ENCODE data around the gene CCDC77. TPM values are rescaled to one million over a fixed set of nuclear protein-coding genes. Genes with fewer than 3 reads are reported as not detected.

The CCDC77 gene
- total RNA-seq, 2 experiments from 2014 or later = 14.0 to 19.0 TPM

GRCh38 chr12:452667-453210 is 51.3 kb downstream of the CCDC77 start:
- POLR2A ChIA-PET = interaction anchor here (0.7 to 1.4 kb wide), 4 partner anchors 9 to 101 kb away, joined by 3 to 4 read pairs (median 3); no protein-coding TSS in a partner anchor
- intact Hi-C loops (cut with micrococcal nuclease) = no loop called here
- peak; percentile 40 for ATAC-seq

GRCh38 chr12:454833-455232 is 53.4 kb downstream of the CCDC77 start:
- Mint-ChIP-seq H3K27ac (no peak overlapping the region), H3K36me3 (ENCODE audit: low read depth) (no peaks in the 10 kb centered on the region), H3K27me3 (peaks cover 22% of the 10 kb centered on the region), H3K4me3 (no peak overlapping the region), H3K9me3 (no peaks in the 10 kb centered on the region), H3K4me1 (ENCODE audit: low read depth) (peaks cover 14% of the 10 kb centered on the region)
- DNase-seq (no peak), ATAC-seq (no peak)
- intact Hi-C loops (cut with micrococcal nuclease) = loop anchor here (5.0 kb wide), 1 partner anchor 92 kb away; no protein-coding TSS in a partner anchor
- CTCF ChIA-PET = interaction anchor here (0.8 to 10.8 kb wide), 11 partner anchors 8 to 273 kb away, joined by 3 to 154 read pairs (median 8); no protein-coding TSS in a partner anchor
- POLR2A ChIA-PET = interaction anchor here (1.2 kb wide), 1 partner anchor 66 kb away, joined by 3 read pairs; the partner anchor contains the start of gene KDM5A
- TF ChIP-seq CTCF (IDR thresholded peaks at IDR 0.05) = no peak

More at GRCh38 chr12:452667-453210, 51.3 kb downstream of the CCDC77 start:
- H3K4me1 Mint-ChIP-seq (ENCODE audit: low read depth) = peaks cover 3% of the 10 kb centered on the region
- no peak overlapping the region for H3K4me3 Mint-ChIP-seq
- CTCF ChIA-PET = interaction anchor here (0.6 to 10.8 kb wide), 28 partner anchors 10 to 380 kb away, joined by 3 to 154 read pairs (median 4); partner anchors contain the start of gene CCDC77
- no peaks in the 10 kb centered on the region for H3K9me3 Mint-ChIP-seq
- DNase-seq = peak; percentile 91
- H3K27ac Mint-ChIP-seq = no peak overlapping the region
- no peaks in the 10 kb centered on the region for H3K36me3 Mint-ChIP-seq (ENCODE audit: low read depth)
- H3K27me3 Mint-ChIP-seq = peaks cover 9% of the 10 kb centered on the region
- no peak for TF ChIP-seq CTCF (IDR thresholded peaks at IDR 0.05)

- H3K27me3 Mint-ChIP-seq = peaks cover 19% of the 10 kb centered on the region
- no peak for TF ChIP-seq CTCF (IDR thresholded peaks at IDR 0.05)
- intact Hi-C loops (cut with micrococcal nuclease) = loop anchor here (5.0 kb wide), 1 partner anchor 91 kb away; no protein-coding TSS in a partner anchor
- ATAC-seq (no peak), DNase-seq (no peak)
- no peaks in the 10 kb centered on the region for H3K9me3 Mint-ChIP-seq
- H3K4me3 Mint-ChIP-seq = no peak overlapping the region
- H3K36me3 Mint-ChIP-seq (ENCODE audit: low read depth) = no peaks in the 10 kb centered on the region
- ChIA-PET CTCF (interaction anchor here (1.2 to 10.8 kb wide), 7 partner anchors 7 to 96 kb away, joined by 3 to 154 read pairs (median 19); no protein-coding TSS in a partner anchor), POLR2A (interaction anchor here (0.7 kb wide), 1 partner anchor 13 kb away, joined by 3 read pairs; no protein-coding TSS in a partner anchor)
- H3K4me1 Mint-ChIP-seq (ENCODE audit: low read depth) = peaks cover 14% of the 10 kb centered on the region
- no peak overlapping the region for H3K27ac Mint-ChIP-seq
Observed at GRCh38 chr12:455821-456220, 54.4 kb downstream of the CCDC77 start.

GRCh38 chr12:457676-458075 is 56.2 kb downstream of the CCDC77 start:
- Mint-ChIP-seq H3K9me3 (no peaks in the 10 kb centered on the region), H3K4me1 (ENCODE audit: low read depth) (peaks cover 16% of the 10 kb centered on the region), H3K27ac (no peak overlapping the region), H3K4me3 (no peak overlapping the region), H3K27me3 (peaks cover 36% of the 10 kb centered on the region), H3K36me3 (ENCODE audit: low read depth) (no peaks in the 10 kb centered on the region)
- ChIA-PET POLR2A (interaction anchor here (1.5 kb wide), 1 partner anchor 81 kb away, joined by 3 read pairs; no protein-coding TSS in a partner anchor), CTCF (interaction anchor here (1.1 to 10.8 kb wide), 3 partner anchors 9 to 90 kb away, joined by 4 to 154 read pairs (median 114); no protein-coding TSS in a partner anchor)
- TF ChIP-seq CTCF (IDR thresholded peaks at IDR 0.05) = no peak
- intact Hi-C loops (cut with micrococcal nuclease) = loop anchor here (5.0 kb wide), 1 partner anchor 90 kb away; no protein-coding TSS in a partner anchor
- ATAC-seq (peak; percentile 31), DNase-seq (peak; percentile 36)

GRCh38 chr12:459050-459429 is 57.6 kb downstream of the CCDC77 start:
- intact Hi-C loops (cut with micrococcal nuclease) = loop anchor here (5.0 kb wide), 1 partner anchor 88 kb away; no protein-coding TSS in a partner anchor
- peak overlapping the region; percentile 65 for H3K4me3 Mint-ChIP-seq
- no peak for DNase-seq
- ChIA-PET POLR2A (interaction anchor here (1.5 kb wide), 1 partner anchor 80 kb away, joined by 3 read pairs; no protein-coding TSS in a partner anchor), CTCF (interaction anchor here (1.2 kb wide), 1 partner anchor 89 kb away, joined by 5 read pairs; no protein-coding TSS in a partner anchor)
- no peak for ATAC-seq
- TF ChIP-seq CTCF (IDR thresholded peaks at IDR 0.05) = no peak
- peaks cover 38% of the 10 kb centered on the region for H3K27me3 Mint-ChIP-seq
- no peaks in the 10 kb centered on the region for H3K9me3 Mint-ChIP-seq
- H3K36me3 Mint-ChIP-seq (ENCODE audit: low read depth) = no peaks in the 10 kb centered on the region
- H3K4me1 Mint-ChIP-seq (ENCODE audit: low read depth) = peaks cover 16% of the 10 kb centered on the region
- no peak overlapping the region for H3K27ac Mint-ChIP-seq
